ELR (cell line): ENCODE results near the gene CPA5.
A peak's percentile ranks its signal among the peaks of the same experiment; 100 is the strongest.

Experiments used
- DNase-seq: peaks from one replicate; pipeline ENCODE4 v3.0.0-alpha.2; 2015; ENCODE audit warnings: low read depth

The CPA5 gene

GRCh38 chr7:130397051-130397757, 52.6 kb downstream of the CPA5 start:
- DNase-seq: no peak

- DNase-seq: no peak
Measured at GRCh38 chr7:130397758-130398073, 53.1 kb downstream of the CPA5 start.

- DNase-seq: no peak
Measured at GRCh38 chr7:130398526-130399090, 54.0 kb downstream of the CPA5 start.

- no peak for DNase-seq
Measured at GRCh38 chr7:130400120-130400572, 55.5 kb downstream of the CPA5 start.

GRCh38 chr7:130401101-130401500, 56.5 kb downstream of the CPA5 start:
- DNase-seq: no peak

GRCh38 chr7:130401578-130401977, 57.0 kb downstream of the CPA5 start:
- no peak for DNase-seq

- DNase-seq: no peak
Measured at GRCh38 chr7:130405003-130405402, 60.4 kb downstream of the CPA5 start.

- DNase-seq: no peak
Measured at GRCh38 chr7:130409067-130409711, 64.6 kb downstream of the CPA5 start.

- no peak for DNase-seq
Measured at GRCh38 chr7:130409712-130410072, 65.1 kb downstream of the CPA5 start.

GRCh38 chr7:130410868-130411541, 66.4 kb downstream of the CPA5 start:
- DNase-seq: no peak

GRCh38 chr7:130413201-130413600, 68.6 kb downstream of the CPA5 start:
- no peak for DNase-seq

GRCh38 chr7:130415006-130415405, 70.4 kb downstream of the CPA5 start:
- no peak for DNase-seq

GRCh38 chr7:130417213-130417612, 72.6 kb downstream of the CPA5 start:
- DNase-seq: no peak

GRCh38 chr7:130418306-130418705, 73.7 kb downstream of the CPA5 start:
- DNase-seq: peak; percentile 25
